Naive B cell (primary cell): Measurements from ENCODE around the gene TUBB2A. TPM values are rescaled to one million over a fixed set of nuclear protein-coding genes. Genes with fewer than 3 reads are reported as not detected.
"Not testable (repeated sequence)": the region's sequence is repeated elsewhere in the genome, so short reads cannot be mapped to it uniquely, and the experiment has no call there.

Source experiments
- ATAC-seq, 2 donors: fragments of 150-1000 bp; cut with Tn5 transposase; 2 replicates each; pipeline ENCODE4 v1.10.0; 2021; ENCODE audit warnings: low read depth in 2 of 2, mild to moderate bottlenecking in 2 of 2, moderate library complexity in 2 of 2
- DNase-seq: peaks from one replicate; pipeline ENCODE4 v3.0.0; 2022
- H3K27ac Mint-ChIP-seq, 6 donors: one replicate each; pipeline ENCODE4 v1.8.0; 2020 to 2022; ENCODE audit warnings: mild to moderate bottlenecking in 6 of 6, mixed read lengths in 6 of 6, moderate library complexity in 5 of 6, inconsistent platforms in 2 of 6
- H3K27me3 Mint-ChIP-seq, 3 donors: one replicate each; pipeline ENCODE4 v1.8.0; 2021 to 2022; ENCODE audit warnings: mixed read lengths in 3 of 3, mild to moderate bottlenecking in 1 of 3
- H3K36me3 Mint-ChIP-seq, 2 donors: one replicate each; pipeline ENCODE4 v1.8.0; 2020 to 2022; ENCODE audit warnings: mixed read lengths in 2 of 2, inconsistent platforms in 1 of 2, mild to moderate bottlenecking in 1 of 2
- H3K4me1 Mint-ChIP-seq, 3 donors: one replicate each; pipeline ENCODE4 v1.8.0; 2020 to 2022; ENCODE audit warnings: mixed read lengths in 3 of 3, inconsistent platforms in 1 of 3, mild to moderate bottlenecking in 1 of 3, moderate library complexity in 1 of 3
- H3K4me3 Mint-ChIP-seq, 8 donors: one replicate each; pipeline ENCODE4 v1.8.0; 2020 to 2022; ENCODE audit warnings: mild to moderate bottlenecking in 8 of 8, mixed read lengths in 8 of 8, moderate library complexity in 8 of 8, inconsistent platforms in 2 of 8
- H3K9me3 Mint-ChIP-seq, 7 donors: one replicate each; pipeline ENCODE4 v1.8.0; 2020 to 2022; ENCODE audit warnings: mixed read lengths in 7 of 7, mild to moderate bottlenecking in 5 of 7, inconsistent platforms in 2 of 7, moderate library complexity in 1 of 7
- polyA plus RNA-seq, 6 donors: library from polyadenylated mRNA; unstranded; fragments of 300-500 nt; fragmentation: Illumina TruSeq; gene quantifications; one replicate each; pipeline ENCODE4 v1.2.3, GENCODE V29; 2021; ENCODE audit warnings: low read depth in 6 of 6

Gene TUBB2A
- polyA plus RNA-seq, 6 donors from 2014 or later: 2.5 to 7.9 (median 6.7) TPM

GRCh38 chr6:3138341-3138740 lies 19.0 kb downstream of the TUBB2A start:
- ATAC-seq (no peak), DNase-seq (no peak)
- peaks cover 32 to 35% of the 10 kb centered on the region in 2 donors for H3K36me3 Mint-ChIP-seq
- H3K27me3 Mint-ChIP-seq: no peaks in the 10 kb centered on the region
- H3K4me3 Mint-ChIP-seq: no peak overlapping the region
- H3K9me3 Mint-ChIP-seq: no peaks in the 10 kb centered on the region
- peak overlapping the region in 1 of 6 donors; percentile 9 for H3K27ac Mint-ChIP-seq
- peaks cover 11 to 16% (median 11%) of the 10 kb centered on the region in 3 donors for H3K4me1 Mint-ChIP-seq

GRCh38 chr6:3137873-3138272 lies 19.5 kb downstream of the TUBB2A start:
- H3K36me3 Mint-ChIP-seq: peaks cover 33 to 35% of the 10 kb centered on the region in 2 donors
- not testable (repeated sequence) for H3K4me3 Mint-ChIP-seq, DNase-seq, H3K27ac Mint-ChIP-seq, ATAC-seq, H3K27me3 Mint-ChIP-seq, H3K9me3 Mint-ChIP-seq
- peaks cover 11 to 16% (median 11%) of the 10 kb centered on the region in 3 donors for H3K4me1 Mint-ChIP-seq

GRCh38 chr6:3137057-3137777 lies 20.1 kb downstream of the TUBB2A start:
- H3K4me3 Mint-ChIP-seq: no peak overlapping the region
- H3K36me3 Mint-ChIP-seq: peaks cover 35 to 36% of the 10 kb centered on the region in 2 donors
- no peaks in the 10 kb centered on the region for H3K27me3 Mint-ChIP-seq
- H3K4me1 Mint-ChIP-seq: peaks cover 11 to 16% (median 11%) of the 10 kb centered on the region in 3 donors
- H3K9me3 Mint-ChIP-seq: no peaks in the 10 kb centered on the region
- H3K27ac Mint-ChIP-seq: peak overlapping the region in 1 of 6 donors; percentile 20
- ATAC-seq: no peak
- DNase-seq: no peak

GRCh38 chr6:3136292-3137011 lies 20.9 kb downstream of the TUBB2A start:
- peaks cover 11 to 16% (median 11%) of the 10 kb centered on the region in 3 donors for H3K4me1 Mint-ChIP-seq

GRCh38 chr6:3135668-3136291 lies 21.6 kb downstream of the TUBB2A start:
- H3K4me3 Mint-ChIP-seq: no peak overlapping the region

More at GRCh38 chr6:3136292-3137011, 20.9 kb downstream of the TUBB2A start:
- DNase-seq (no peak), ATAC-seq (no peak)
- H3K4me3 Mint-ChIP-seq: no peak overlapping the region
- H3K27ac Mint-ChIP-seq: peak overlapping the region in 1 of 6 donors; percentile 31
- no peaks in the 10 kb centered on the region for H3K9me3 Mint-ChIP-seq
- no peaks in the 10 kb centered on the region for H3K27me3 Mint-ChIP-seq
- peaks cover 35 to 43% of the 10 kb centered on the region in 2 donors for H3K36me3 Mint-ChIP-seq

GRCh38 chr6:3133515-3133914 lies 23.8 kb downstream of the TUBB2A start:
- no peak for DNase-seq
- no peak for ATAC-seq
- no peaks in the 10 kb centered on the region for H3K9me3 Mint-ChIP-seq
- peaks cover 0 to 1% (median under 1%) of the 10 kb centered on the region in 3 donors for H3K4me1 Mint-ChIP-seq
- no peak overlapping the region for H3K4me3 Mint-ChIP-seq
- no peak overlapping the region for H3K27ac Mint-ChIP-seq
- H3K27me3 Mint-ChIP-seq: no peaks in the 10 kb centered on the region
- peaks cover 36 to 55% of the 10 kb centered on the region in 2 donors for H3K36me3 Mint-ChIP-seq

More at GRCh38 chr6:3135668-3136291, 21.6 kb downstream of the TUBB2A start:
- ATAC-seq (no peak), DNase-seq (no peak)
- Mint-ChIP-seq H3K9me3 (no peaks in the 10 kb centered on the region), H3K27me3 (no peaks in the 10 kb centered on the region), H3K36me3 (peaks cover 30 to 43% of the 10 kb centered on the region in 2 donors), H3K27ac (no peak overlapping the region), H3K4me1 (peaks cover 11 to 13% (median 11%) of the 10 kb centered on the region in 3 donors)

- ATAC-seq: no peak
- H3K36me3 Mint-ChIP-seq: peaks cover 27 to 47% of the 10 kb centered on the region in 2 donors
Measured at GRCh38 chr6:3131695-3132094, 25.6 kb downstream of the TUBB2A start.

GRCh38 chr6:3128356-3129108 lies 28.8 kb downstream of the TUBB2A start:
- ATAC-seq (no peak), DNase-seq (no peak)
- Mint-ChIP-seq H3K36me3 (peaks cover 8 to 36% of the 10 kb centered on the region in 2 donors), H3K4me3 (no peak overlapping the region), H3K9me3 (no peaks in the 10 kb centered on the region), H3K4me1 (peaks cover 3 to 17% (median 10%) of the 10 kb centered on the region in 3 donors), H3K27ac (peak overlapping the region in 1 of 6 donors; percentile 24), H3K27me3 (no peaks in the 10 kb centered on the region)

More at GRCh38 chr6:3131695-3132094, 25.6 kb downstream of the TUBB2A start:
- Mint-ChIP-seq H3K9me3 (no peaks in the 10 kb centered on the region), H3K27me3 (no peaks in the 10 kb centered on the region), H3K27ac (no peak overlapping the region), H3K4me3 (no peak overlapping the region), H3K4me1 (no peaks in the 10 kb centered on the region)
- no peak for DNase-seq

- H3K27ac Mint-ChIP-seq: no peak overlapping the region
- H3K9me3 Mint-ChIP-seq: no peaks in the 10 kb centered on the region
- ATAC-seq (no peak), DNase-seq (no peak)
- H3K27me3 Mint-ChIP-seq: no peaks in the 10 kb centered on the region
- no peak overlapping the region for H3K4me3 Mint-ChIP-seq
- peaks cover 3 to 17% (median 10%) of the 10 kb centered on the region in 3 donors for H3K4me1 Mint-ChIP-seq
- peaks cover 6 to 14% of the 10 kb centered on the region in 2 donors for H3K36me3 Mint-ChIP-seq
Measured at GRCh38 chr6:3125815-3126214, 31.5 kb downstream of the TUBB2A start.

- DNase-seq (no peak), ATAC-seq (peak; percentile 29 to 46)
- H3K4me3 Mint-ChIP-seq: no peak overlapping the region
- H3K4me1 Mint-ChIP-seq: peaks cover 3 to 17% (median 10%) of the 10 kb centered on the region in 3 donors
- peaks cover 6 to 11% of the 10 kb centered on the region in 2 donors for H3K36me3 Mint-ChIP-seq
- no peaks in the 10 kb centered on the region for H3K27me3 Mint-ChIP-seq
- H3K9me3 Mint-ChIP-seq: no peaks in the 10 kb centered on the region
- H3K27ac Mint-ChIP-seq: peak overlapping the region in 1 of 6 donors; percentile 9
Measured at GRCh38 chr6:3124667-3125066, 32.7 kb downstream of the TUBB2A start.

- peak overlapping the region in 1 of 6 donors; percentile 52 for H3K27ac Mint-ChIP-seq
- ATAC-seq: no peak
- H3K27me3 Mint-ChIP-seq: no peaks in the 10 kb centered on the region
- peaks cover 12 to 27% (median 22%) of the 10 kb centered on the region in 3 donors for H3K4me1 Mint-ChIP-seq
- H3K9me3 Mint-ChIP-seq: no peaks in the 10 kb centered on the region
- H3K36me3 Mint-ChIP-seq: no peaks in the 10 kb centered on the region
- no peak overlapping the region for H3K4me3 Mint-ChIP-seq
- no peak for DNase-seq
Measured at GRCh38 chr6:3122823-3123182, 34.5 kb downstream of the TUBB2A start.

- DNase-seq (no peak), ATAC-seq (no peak)
- no peak overlapping the region for H3K27ac Mint-ChIP-seq
- H3K9me3 Mint-ChIP-seq: no peaks in the 10 kb centered on the region
- peak overlapping the region in 1 of 8 donors; percentile 69 for H3K4me3 Mint-ChIP-seq
- H3K36me3 Mint-ChIP-seq: no peaks in the 10 kb centered on the region
- H3K4me1 Mint-ChIP-seq: peaks cover 17 to 28% (median 22%) of the 10 kb centered on the region in 3 donors
- no peaks in the 10 kb centered on the region for H3K27me3 Mint-ChIP-seq
Measured at GRCh38 chr6:3120765-3121089, 36.6 kb downstream of the TUBB2A start.
